Measurements from ENCODE around the gene PC. TPM values are rescaled to one million over a fixed set of nuclear protein-coding genes. Genes with fewer than 3 reads are reported as not detected.
A peak's percentile ranks its signal among the peaks of the same experiment; 100 is the strongest.

The PC gene
- total and polyA plus RNA-seq, 2 experiments from 2014 or later: 18.3 to 21.7 TPM

GRCh38 chr11:66920978-66921784 is 37.0 kb downstream of the PC start:
- no peak overlapping the region for H3K27ac ChIP-seq (ENCODE audit: low read depth)
- H3K36me3 Mint-ChIP-seq (ENCODE audit: low read depth): peaks cover 14% of the 10 kb centered on the region; the same call in 2 of the 3 replicates
- H3K79me2 ChIP-seq (replicated peaks; ENCODE audit: insufficient read depth): no peaks in the 10 kb centered on the region
- ATAC-seq: peak; percentile 56
- no peaks in the 10 kb centered on the region for H4K20me1 ChIP-seq (replicated peaks; ENCODE audit: insufficient read depth)
- TF ChIP-seq ZNF331 (CRISPR knock-in tag; IDR thresholded peaks at IDR 0.05; ENCODE audit: low read depth): no peak
- TF ChIP-seq POLR2AphosphoS5 (IDR thresholded peaks at IDR 0.05; ENCODE audit: low read depth): no peak
- TF ChIP-seq JUNB (IDR thresholded peaks at IDR 0.05; ENCODE audit: unreplicated experiment): no peak
- no peak for TF ChIP-seq REST (IDR thresholded peaks at IDR 0.05; ENCODE audit: unreplicated experiment)
- TF ChIP-seq CTCF (conservative IDR thresholded peaks at IDR 0.05; ENCODE audit: low read depth in 2 of 2): no peak
- TF ChIP-seq STAT1 (IDR thresholded peaks at IDR 0.05; ENCODE audit: unreplicated experiment): no peak
- no peak for TF ChIP-seq EZH2 (IDR thresholded peaks at IDR 0.05; ENCODE audit: low read depth, unreplicated experiment)
- no peaks in the 10 kb centered on the region for H3F3A ChIP-seq (replicated peaks; ENCODE audit: low read depth)
- no peaks in the 10 kb centered on the region for H3K27me3 ChIP-seq (ENCODE audit: insufficient read depth)
- no peaks in the 10 kb centered on the region for H3K9me2 ChIP-seq (ENCODE audit: insufficient read depth)
- H2AFZ ChIP-seq: no peak overlapping the region
- H3K4me3 ChIP-seq: no peak overlapping the region
- H3K36me3 ChIP-seq (ENCODE audit: insufficient read depth): no peaks in the 10 kb centered on the region; the same call in 1 of the 2 replicates
- peaks cover 6% of the 10 kb centered on the region for H3K27me3 Mint-ChIP-seq (ENCODE audit: insufficient read depth, low read depth, poor library complexity)
- H3K4me2 ChIP-seq: no peak overlapping the region
- H3K27ac Mint-ChIP-seq: peak overlapping the region; percentile 84
- H3K4me1 Mint-ChIP-seq: peaks cover 42% of the 10 kb centered on the region
- H3K4me1 ChIP-seq (ENCODE audit: insufficient read depth): 0 out of 2 replicates have a peak, but pooled peaks cover 3% of the 10 kb centered on the region
- DNase-seq (ENCODE audit: low spot score): no peak
- no peak overlapping the region for H3K4me3 Mint-ChIP-seq
- peaks cover 15% of the 10 kb centered on the region for H3K9me3 Mint-ChIP-seq

GRCh38 chr11:66919923-66920322 is 38.3 kb downstream of the PC start:
- Histone ChIP-seq H3K27ac (ENCODE audit: low read depth) (no peak overlapping the region), H3K79me2 (replicated peaks; ENCODE audit: insufficient read depth) (no peaks in the 10 kb centered on the region), H4K20me1 (replicated peaks; ENCODE audit: insufficient read depth) (no peaks in the 10 kb centered on the region), H3K27me3 (ENCODE audit: insufficient read depth) (no peaks in the 10 kb centered on the region), H2AFZ (no peak overlapping the region), H3F3A (replicated peaks; ENCODE audit: low read depth) (no peaks in the 10 kb centered on the region), H3K4me3 (no peak overlapping the region), H3K36me3 (ENCODE audit: insufficient read depth) (no peaks in the 10 kb centered on the region), H3K4me1 (ENCODE audit: insufficient read depth) (0 out of 2 replicates have a peak, but pooled peaks cover 3% of the 10 kb centered on the region), H3K9me2 (ENCODE audit: insufficient read depth) (no peaks in the 10 kb centered on the region), H3K4me2 (no peak overlapping the region)
- no peak for TF ChIP-seq ETS1 (IDR thresholded peaks at IDR 0.05)
- no peak for TF ChIP-seq EZH2phosphoT487 (IDR thresholded peaks at IDR 0.05; ENCODE audit: unreplicated experiment)
- no peak for TF ChIP-seq POLR2AphosphoS5 (IDR thresholded peaks at IDR 0.05; ENCODE audit: low read depth)
- TF ChIP-seq STAT1 (IDR thresholded peaks at IDR 0.05; ENCODE audit: unreplicated experiment): no peak
- peaks cover 9% of the 10 kb centered on the region for H3K9me3 Mint-ChIP-seq
- DNase-seq (ENCODE audit: low spot score) (no peak), ATAC-seq (no peak)
- H3K4me3 Mint-ChIP-seq: no peak overlapping the region
- H3K27me3 Mint-ChIP-seq (ENCODE audit: insufficient read depth, low read depth, poor library complexity): peaks cover 6% of the 10 kb centered on the region
- H3K27ac Mint-ChIP-seq: no peak overlapping the region
- peaks cover 12% of the 10 kb centered on the region; the same call in 2 of the 3 replicates for H3K36me3 Mint-ChIP-seq (ENCODE audit: low read depth)
- H3K4me1 Mint-ChIP-seq: peaks cover 40% of the 10 kb centered on the region
